H1 (cell line): Measurements from ENCODE around the gene LRG1. TPM values are rescaled to one million over a fixed set of nuclear protein-coding genes. Genes with fewer than 3 reads are reported as not detected.

ENCODE experiments used
- CTCF ChIA-PET: fragments of 300-600 bp; sonication (Branson Sonifier 250); formaldehyde crosslinking; loops from one replicate; lab custom pipeline; 2021; ENCODE audit not compliant: partially characterized antibody; lab: Charles Lee
- POLR2A ChIA-PET: fragments of 300-600 bp; sonication (Branson Sonifier 250); formaldehyde crosslinking; loops from one replicate; lab custom pipeline; 2021; ENCODE audit warnings: inconsistent platforms; ENCODE audit not compliant: partially characterized antibody; lab: Charles Lee
- DNase-seq, 2 experiments: peaks; one replicate each; pipeline versions ENCODE4 v3.0.0 to v3.0.0-alpha.2; 2010 to 2022; ENCODE audit warnings: low spot score in 2 of 2, low read depth in 1 of 2, mixed read lengths in 1 of 2
- FAIRE-seq: peaks from 2 replicates; lab custom pipeline; 2011; peaks lifted over from hg19 to GRCh38; lab: Jason Lieb, UNC
- H2AFZ ChIP-seq: 2 replicates; pipeline ENCODE4 v1.8.1; 2012; ENCODE audit warnings: low read length, inconsistent platforms
- H2AK5ac ChIP-seq: 2 replicates; pipeline ENCODE4 v1.6.1; 2013; ENCODE audit warnings: low read depth, low read length
- H2BK120ac ChIP-seq: replicated peaks from 2 replicates; pipeline ENCODE3; 2013; ENCODE audit warnings: low read depth, low read length, inconsistent platforms
- H2BK12ac ChIP-seq: 2 replicates; pipeline ENCODE4 v1.6.1; 2013; ENCODE audit warnings: low read depth, low read length
- H2BK15ac ChIP-seq: 2 replicates; pipeline ENCODE4 v1.6.1; 2013; ENCODE audit warnings: low read length
- H2BK20ac ChIP-seq: 2 replicates; pipeline ENCODE4 v1.6.1; 2013; ENCODE audit warnings: low read length
- H2BK5ac ChIP-seq: 2 replicates; pipeline ENCODE4 v1.6.1; 2013; ENCODE audit warnings: low read depth, low read length
- H3K14ac ChIP-seq: 2 replicates; pipeline ENCODE4 v1.6.1; 2013; ENCODE audit warnings: inconsistent platforms; ENCODE audit not compliant: insufficient read length
- H3K18ac ChIP-seq: 2 replicates; pipeline ENCODE4 v1.6.1; 2013; ENCODE audit warnings: low read length; ENCODE audit errors: extremely low read depth
- H3K23ac ChIP-seq: 2 replicates; pipeline ENCODE4 v1.6.1; 2013; ENCODE audit warnings: inconsistent platforms; ENCODE audit not compliant: insufficient read length
- H3K23me2 ChIP-seq: 2 replicates; pipeline ENCODE4 v1.6.1; 2013; ENCODE audit warnings: low read depth, low read length
- H3K27ac ChIP-seq: 2 replicates; pipeline ENCODE4 v1.6.1; 2011; ENCODE audit warnings: low read depth, low read length, inconsistent platforms
- H3K27me3 ChIP-seq, 4 experiments: replicated peaks in 1 of 4; 1 replicate in 1 of 4; 2 replicates in 3 of 4; pipeline versions ENCODE4 v1.6.1 to v1.8.1; 2011 to 2013; ENCODE audit warnings: low read length in 3 of 4, mild to moderate bottlenecking in 3 of 4, inconsistent platforms in 2 of 4, mixed read lengths in 2 of 4, moderate library complexity in 1 of 4; ENCODE audit not compliant: control insufficient read depth in 3 of 4, insufficient read depth in 3 of 4; ENCODE audit errors: extremely low read depth in 1 of 4
- H3K36me3 ChIP-seq, 4 experiments: 2 replicates each; pipeline versions ENCODE4 v1.6.1 to v1.8.1; 2011 to 2013; ENCODE audit warnings: mild to moderate bottlenecking in 4 of 4, low read length in 3 of 4, moderate library complexity in 2 of 4, control low read depth in 1 of 4, inconsistent platforms in 1 of 4; ENCODE audit not compliant: insufficient read depth in 4 of 4, control insufficient read depth in 2 of 4
- H3K4ac ChIP-seq: replicated peaks from 2 replicates; pipeline ENCODE3; 2013; ENCODE audit warnings: low read length, low read depth, mixed read lengths, inconsistent platforms; ENCODE audit not compliant: insufficient read length
- H3K4me1 ChIP-seq, 4 experiments: replicated peaks in 1 of 4; 1 replicate in 1 of 4; 2 replicates in 3 of 4; pipeline versions ENCODE4 v1.6.1 to v1.8.1; 2011 to 2013; ENCODE audit warnings: low read length in 3 of 4, inconsistent platforms in 2 of 4, mixed read lengths in 1 of 4; ENCODE audit not compliant: insufficient read depth in 4 of 4, control insufficient read depth in 3 of 4
- H3K4me2 ChIP-seq, 2 experiments: 2 replicates each; pipeline versions ENCODE4 v1.6.1 to v1.8.1; 2011 to 2013; ENCODE audit warnings: low read depth in 2 of 2, low read length in 2 of 2, control low read depth in 1 of 2, inconsistent platforms in 1 of 2, mild to moderate bottlenecking in 1 of 2; ENCODE audit not compliant: insufficient read depth in 1 of 2
- H3K4me3 ChIP-seq, 4 experiments: fragments of 200-600, 300-600 bp in 1 of 4; sonication (generic), shearing (Covaris generic), sonication (Bioruptor Twin) in 1 of 4; 2 replicates each; pipeline versions ENCODE4 v1.5.1 to v1.8.1; 2011 to 2016; ENCODE audit warnings: low read length in 4 of 4, low read depth in 3 of 4, control low read depth in 2 of 4, inconsistent platforms in 2 of 4, mild to moderate bottlenecking in 2 of 4, mixed read lengths in 1 of 4, moderate library complexity in 1 of 4; ENCODE audit not compliant: insufficient read depth in 2 of 4; ENCODE audit errors: extremely low read depth in 1 of 4
- H3K56ac ChIP-seq: replicated peaks from 2 replicates; pipeline ENCODE3; 2013; ENCODE audit warnings: low read depth, mild to moderate bottlenecking, mixed read lengths, low read length, inconsistent platforms; ENCODE audit not compliant: insufficient read length
- H3K79me1 ChIP-seq: 2 replicates; pipeline ENCODE4 v1.6.1; 2013; ENCODE audit warnings: low read depth, low read length, control low read depth
- H3K79me2 ChIP-seq, 2 experiments: 2 replicates each; pipeline versions ENCODE4 v1.6.1 to v1.8.1; 2012 to 2013; ENCODE audit warnings: low read length in 2 of 2, mild to moderate bottlenecking in 2 of 2, inconsistent platforms in 1 of 2; ENCODE audit not compliant: insufficient read depth in 2 of 2, control insufficient read depth in 1 of 2
- H3K9ac ChIP-seq, 4 experiments: replicated peaks in 1 of 4; 1 replicate in 1 of 4; 2 replicates in 3 of 4; pipeline versions ENCODE4 v1.6.1 to v1.8.1; 2011 to 2013; ENCODE audit warnings: low read depth in 3 of 4, low read length in 3 of 4, control low read depth in 2 of 4, mild to moderate bottlenecking in 2 of 4, moderate library complexity in 2 of 4, inconsistent platforms in 1 of 4; ENCODE audit errors: extremely low read depth in 1 of 4
- H3K9me3 ChIP-seq, 2 experiments: 2 replicates each; pipeline versions ENCODE4 v1.6.1 to v1.8.1; 2012 to 2013; ENCODE audit warnings: mild to moderate bottlenecking in 2 of 2, moderate library complexity in 2 of 2, control low read depth in 1 of 2, inconsistent platforms in 1 of 2, low read depth in 1 of 2, low read length in 1 of 2, mixed read lengths in 1 of 2; ENCODE audit not compliant: insufficient read depth in 2 of 2
- H4K20me1 ChIP-seq, 2 experiments: replicated peaks in 1 of 2; 2 replicates each; pipeline versions ENCODE3 to v1.8.1; 2011 to 2013; ENCODE audit warnings: inconsistent platforms in 2 of 2, low read length in 2 of 2, mild to moderate bottlenecking in 1 of 2; ENCODE audit not compliant: insufficient read depth in 2 of 2, control insufficient read depth in 1 of 2
- H4K5ac ChIP-seq: 2 replicates; pipeline ENCODE4 v1.6.1; 2013; ENCODE audit warnings: low read length, low read depth, mixed read lengths, inconsistent platforms; ENCODE audit not compliant: insufficient read length
- H4K8ac ChIP-seq: 2 replicates; pipeline ENCODE4 v1.8.0; 2013; ENCODE audit warnings: mild to moderate bottlenecking, moderate library complexity, low read length, inconsistent platforms; ENCODE audit not compliant: insufficient read depth; ENCODE audit errors: extremely low read depth
- H4K91ac ChIP-seq: replicated peaks from 2 replicates; pipeline ENCODE3; 2013; ENCODE audit warnings: low read length, mixed read lengths, inconsistent platforms; ENCODE audit not compliant: insufficient read length
- ASH2L ChIP-seq: fragments of 200-600, 300-600 bp; sonication (generic); IDR thresholded peaks from one replicate; pipeline ENCODE4 v1.7.1; 2017; ENCODE audit warnings: low read length
- FOSL1 ChIP-seq: IDR thresholded peaks from 2 replicates; pipeline ENCODE4 v1.6.1; 2011; ENCODE audit warnings: mild to moderate bottlenecking, low read depth, low read length, moderate library complexity; ENCODE audit not compliant: insufficient read depth
- MAX ChIP-seq: IDR thresholded peaks from 2 replicates; pipeline ENCODE4 v1.6.1; 2012; ENCODE audit warnings: inconsistent platforms
- NANOG ChIP-seq: IDR thresholded peaks from 2 replicates; pipeline ENCODE4 v1.6.1; 2011; ENCODE audit warnings: low read length, low read depth, mild to moderate bottlenecking, inconsistent platforms; ENCODE audit not compliant: insufficient read depth, poor library complexity, severe bottlenecking
- POLR2A ChIP-seq, 2 experiments: IDR thresholded peaks; 1 replicate in 1 of 2; 2 replicates in 1 of 2; pipeline ENCODE4 v1.6.1; 2011; ENCODE audit warnings: low read depth in 2 of 2, low read length in 2 of 2, mild to moderate bottlenecking in 2 of 2; ENCODE audit errors: control extremely low read depth in 1 of 2
- RAD21 ChIP-seq, 2 experiments: IDR thresholded peaks in 1 of 2; conservative IDR thresholded peaks in 1 of 2; 2 replicates each; pipeline ENCODE4 v1.6.1; 2011; ENCODE audit warnings: low read depth in 2 of 2, low read length in 2 of 2, improper control_type of control experiment in 1 of 2, inconsistent platforms in 1 of 2, mild to moderate bottlenecking in 1 of 2, moderate library complexity in 1 of 2
- SIRT6 ChIP-seq: IDR thresholded peaks from one replicate; pipeline ENCODE4 v1.7.1; 2012; ENCODE audit warnings: low read length, inconsistent platforms
- TBP ChIP-seq: IDR thresholded peaks from 2 replicates; pipeline ENCODE4 v1.6.1; 2011; ENCODE audit warnings: low read depth, low read length, improper control_type of control experiment
- YY1 ChIP-seq: IDR thresholded peaks from 2 replicates; pipeline ENCODE4 v1.6.1; 2011; ENCODE audit warnings: low read depth, mild to moderate bottlenecking, low read length
- WGBS, 2 experiments: shearing (Covaris generic) in 1 of 2; methylation state at CpG; one replicate each; pipeline versions ENCODE4 v1.1.6 to v1.1.7; 2013 to 2015; ENCODE audit warnings: low lambda C conversion rate in 2 of 2, mixed read lengths in 2 of 2, inconsistent platforms in 1 of 2, low coverage in 1 of 2, missing lambda C conversion rate in 1 of 2; ENCODE audit not compliant: insufficient replicate concordance in 2 of 2, insufficient coverage in 1 of 2, insufficient read length in 1 of 2; ENCODE audit errors: extremely low coverage in 1 of 2, missing lambda C conversion rate in 1 of 2; 5-methylcytosine and 5-hydroxymethylcytosine counted together
- polyA plus RNA-seq, 7 experiments: library from polyadenylated mRNA; depleted of rRNA in 3 of 7; stranded (reverse) in 5 of 7; unstranded in 2 of 7; fragments of >200 nt in 5 of 7; fragments of 200-250 nt in 2 of 7; gene quantifications; 1 replicate in 5 of 7; 2 replicates in 1 of 7; 4 replicates in 1 of 7; pipeline versions ENCODE4 v1.2.1 to v1.2.3, GENCODE V29; 2011 to 2013; ENCODE audit warnings: missing spikeins in 2 of 7, mixed read lengths in 2 of 7
- total RNA-seq: library from RNA; stranded (reverse); fragmentation: NEBNext Ultra II Directional; extraction: Animal tissue kit (Norgen Biotek cat#: 25700); gene quantifications from 2 replicates; pipeline ENCODE4 v1.2.1, GENCODE V29; 2021

The LRG1 gene
- total and polyA plus RNA-seq, 2 of the 8 experiments (the other 6 are each of a cell fraction or from before 2014, with no cell fraction given): 0.48 to 0.79 TPM

GRCh38 chr19:4500841-4501591 is 38.8 kb downstream of the LRG1 start:
- ChIA-PET CTCF (interaction anchor here (0.6 to 2.3 kb wide), 5 partner anchors 16 to 67 kb away, joined by 3 to 9 read pairs (median 3); no protein-coding TSS in a partner anchor), POLR2A (interaction anchor here (0.6 to 4.1 kb wide), 6 partner anchors 8 to 53 kb away, joined by 3 to 15 read pairs (median 4); no protein-coding TSS in a partner anchor)
- no peaks in the 10 kb centered on the region for H3K4me1 ChIP-seq
- FAIRE-seq: no peak
- no peak overlapping the region for H3K27ac ChIP-seq
- DNase-seq: no peak
- H3K18ac ChIP-seq: no peak overlapping the region
- H3K4ac ChIP-seq: no peak overlapping the region
- H2BK12ac ChIP-seq: no peak overlapping the region
- no peak overlapping the region for H3K4me2 ChIP-seq
- H3K23me2 ChIP-seq: no peaks in the 10 kb centered on the region
- no peak overlapping the region for H3K9ac ChIP-seq
- no peak overlapping the region for H3K4me3 ChIP-seq
- no peak overlapping the region for H2BK20ac ChIP-seq
- H4K8ac ChIP-seq: 0 out of 2 replicates have a peak overlapping the region, but pooled peaks have one; percentile 5
- no peak overlapping the region for H2BK15ac ChIP-seq
- H4K5ac ChIP-seq: no peak overlapping the region
- H3K79me2 ChIP-seq: no peaks in the 10 kb centered on the region
- H3K9me3 ChIP-seq: no peaks in the 10 kb centered on the region
- H2AFZ ChIP-seq: no peak overlapping the region
- H3K36me3 ChIP-seq: peaks cover 12 to 63% (median 27%) of the 10 kb centered on the region in 4 experiments
- H3K27me3 ChIP-seq: peaks cover 0 to 3% (median 0%) of the 10 kb centered on the region in 4 experiments; a peak in 1 of 7 replicates
- 95% methylated on average over 29 of the region's 29 CpGs; no CpG with 5 or more reads in 1 of the 2 experiments for WGBS, 2 experiments
- no peaks in the 10 kb centered on the region for H3K79me1 ChIP-seq
- H2BK5ac ChIP-seq: no peak overlapping the region
- no peak overlapping the region for H3K23ac ChIP-seq
- H2AK5ac ChIP-seq: no peak overlapping the region
- H2BK120ac ChIP-seq: no peak overlapping the region
- no peak overlapping the region for H3K14ac ChIP-seq
- no peak overlapping the region for H3K56ac ChIP-seq
- peaks cover 6 to 22% of the 10 kb centered on the region in 2 experiments for H4K20me1 ChIP-seq
- H4K91ac ChIP-seq: no peak overlapping the region
- TF ChIP-seq FOSL1 (no peak), YY1 (no peak), ASH2L (no peak), MAX (no peak), POLR2A (IDR thresholded peaks at IDR 0.05; ENCODE audit: control extremely low read depth in 1 of 2, low read depth in 2 of 2, low read length in 2 of 2) (no peak), SIRT6 (no peak), RAD21 (IDR thresholded peaks at IDR 0.05 in 1 of 2, conservative IDR thresholded peaks at IDR 0.05 in 1 of 2; ENCODE audit: low read depth in 2 of 2, low read length in 2 of 2) (no peak), TBP (no peak), NANOG (no peak)
